Activated naive CD8-positive, alpha-beta T cell treated with anti-CD3 and anti-CD28 coated beads for 36 hours (primary cell): ENCODE measurements around the gene HDC. TPM values are rescaled to one million over a fixed set of nuclear protein-coding genes. Genes with fewer than 3 reads are reported as not detected.

Source experiments
- DNase-seq: peaks from one replicate; pipeline ENCODE4 v3.0.0; 2021
- H3K27ac Mint-ChIP-seq: one replicate; pipeline ENCODE4 v1.8.0; 2022; ENCODE audit warnings: mild to moderate bottlenecking, moderate library complexity, mixed read lengths
- H3K27me3 Mint-ChIP-seq: one replicate; pipeline ENCODE4 v1.8.0; 2022; ENCODE audit warnings: mild to moderate bottlenecking, mixed read lengths
- H3K36me3 Mint-ChIP-seq: one replicate; pipeline ENCODE4 v1.8.0; 2021; ENCODE audit warnings: mild to moderate bottlenecking, mixed read lengths
- H3K4me1 Mint-ChIP-seq: one replicate; pipeline ENCODE4 v1.8.0; 2021; ENCODE audit warnings: mixed read lengths
- H3K4me3 Mint-ChIP-seq: one replicate; pipeline ENCODE4 v1.8.0; 2022; ENCODE audit warnings: mild to moderate bottlenecking, moderate library complexity, mixed read lengths
- H3K9me3 Mint-ChIP-seq: one replicate; pipeline ENCODE4 v1.8.0; 2022; ENCODE audit warnings: mixed read lengths
- total RNA-seq, 2 experiments: library from RNA; stranded (reverse); gene quantifications; one replicate each; pipeline ENCODE4 v1.2.3, GENCODE V29; 2021

HDC gene
- total RNA-seq, 2 experiments from 2014 or later: 0.32 to 0.33 TPM

DNA sequence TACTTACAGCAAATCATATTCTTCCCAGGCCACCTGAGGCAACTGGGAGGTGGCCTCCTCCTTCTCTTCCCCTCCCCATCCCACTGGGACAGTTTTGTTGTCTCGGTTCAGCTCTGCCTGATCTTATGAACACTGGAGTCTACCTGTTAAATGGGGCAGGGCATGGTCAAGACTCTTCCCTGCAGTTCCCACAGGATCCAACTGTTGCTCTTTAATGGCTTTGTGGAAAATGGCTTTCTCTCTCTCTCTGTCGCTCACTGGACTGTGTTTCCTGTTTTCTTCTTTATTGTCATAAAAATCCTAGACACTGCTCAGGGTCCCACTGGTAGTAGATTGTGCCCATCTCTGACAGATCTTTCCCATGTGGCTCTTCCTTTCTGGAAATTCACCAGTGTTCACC, 43.3 kb downstream of the HDC start:
- no peak for DNase-seq
- Mint-ChIP-seq H3K4me3 (no peak overlapping the region), H3K4me1 (peaks cover 12% of the 10 kb centered on the region), H3K27me3 (no peaks in the 10 kb centered on the region), H3K27ac (no peak overlapping the region), H3K9me3 (no peaks in the 10 kb centered on the region), H3K36me3 (peaks cover 4% of the 10 kb centered on the region)

DNA sequence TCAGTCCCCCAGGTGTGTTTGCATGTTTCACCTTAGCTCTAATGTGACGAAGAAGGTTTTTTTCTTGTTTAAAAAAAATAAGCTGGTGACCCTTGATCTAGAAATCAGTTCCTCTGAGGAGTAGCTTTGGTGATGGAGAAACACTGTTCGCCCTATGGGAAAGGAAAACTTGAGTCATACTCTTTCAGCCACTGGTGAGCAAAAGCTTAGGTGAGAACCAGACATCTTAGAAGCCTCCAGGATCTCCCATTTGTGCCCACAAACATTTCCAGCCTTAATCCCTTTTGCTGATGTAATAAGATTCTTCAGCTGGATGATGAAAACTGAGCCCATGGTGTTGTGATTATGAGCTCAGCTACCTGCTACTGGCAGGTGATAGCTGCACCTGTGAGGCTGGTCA, 45.7 kb downstream of the HDC start:
- H3K27me3 Mint-ChIP-seq: peaks cover 9% of the 10 kb centered on the region
- H3K4me3 Mint-ChIP-seq: no peak overlapping the region
- H3K27ac Mint-ChIP-seq: no peak overlapping the region
- H3K36me3 Mint-ChIP-seq: peaks cover 4% of the 10 kb centered on the region
- DNase-seq: no peak
- H3K4me1 Mint-ChIP-seq: peaks cover 12% of the 10 kb centered on the region
- H3K9me3 Mint-ChIP-seq: peaks cover 1% of the 10 kb centered on the region

DNA sequence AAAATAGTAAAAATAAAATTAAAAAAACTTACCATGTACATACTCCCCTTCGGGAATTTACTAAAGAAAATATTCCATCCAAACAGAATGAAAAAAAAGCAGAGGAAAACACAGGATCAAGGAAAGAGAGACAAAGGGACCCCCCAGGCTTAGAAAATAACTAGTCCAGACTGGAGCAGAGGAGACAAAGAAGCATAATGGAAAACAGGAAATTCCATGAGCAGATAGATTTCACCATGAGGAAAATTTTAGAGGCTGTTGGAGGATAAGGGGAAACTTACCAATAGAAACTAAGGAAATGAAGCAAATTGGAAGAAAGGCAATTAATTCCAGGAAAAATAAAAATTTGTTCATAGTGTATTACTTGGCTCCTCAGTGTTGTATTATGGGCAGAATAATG, 46.8 kb downstream of the HDC start:
- Mint-ChIP-seq H3K4me3 (no peak overlapping the region), H3K27ac (no peak overlapping the region), H3K27me3 (peaks cover 10% of the 10 kb centered on the region), H3K9me3 (peaks cover 1% of the 10 kb centered on the region), H3K4me1 (peaks cover 12% of the 10 kb centered on the region), H3K36me3 (peaks cover 2% of the 10 kb centered on the region)
- DNase-seq: no peak

DNA sequence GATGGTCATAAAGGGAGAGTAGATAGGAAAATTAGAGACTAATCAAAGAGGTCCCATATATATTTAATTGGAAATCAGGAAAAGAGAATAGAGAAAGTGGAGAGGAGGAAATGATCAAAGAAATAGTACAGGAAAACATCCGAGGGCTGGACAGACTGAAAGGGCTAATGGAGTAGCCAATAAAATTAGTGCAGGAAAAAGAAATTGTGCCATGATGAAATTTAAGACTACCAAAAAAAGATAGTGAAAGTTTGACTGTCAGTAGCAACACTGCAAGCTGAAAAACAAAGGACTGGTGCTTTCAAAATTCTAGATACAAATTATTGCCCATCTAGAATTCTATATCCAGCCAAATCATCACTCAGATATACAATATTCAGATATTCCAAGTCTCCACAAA, 47.2 kb downstream of the HDC start:
- H3K36me3 Mint-ChIP-seq: no peaks in the 10 kb centered on the region
- no peak for DNase-seq
- peaks cover 1% of the 10 kb centered on the region for H3K9me3 Mint-ChIP-seq
- H3K4me3 Mint-ChIP-seq: no peak overlapping the region
- no peak overlapping the region for H3K27ac Mint-ChIP-seq
- peaks cover 10% of the 10 kb centered on the region for H3K27me3 Mint-ChIP-seq
- peaks cover 12% of the 10 kb centered on the region for H3K4me1 Mint-ChIP-seq

DNA sequence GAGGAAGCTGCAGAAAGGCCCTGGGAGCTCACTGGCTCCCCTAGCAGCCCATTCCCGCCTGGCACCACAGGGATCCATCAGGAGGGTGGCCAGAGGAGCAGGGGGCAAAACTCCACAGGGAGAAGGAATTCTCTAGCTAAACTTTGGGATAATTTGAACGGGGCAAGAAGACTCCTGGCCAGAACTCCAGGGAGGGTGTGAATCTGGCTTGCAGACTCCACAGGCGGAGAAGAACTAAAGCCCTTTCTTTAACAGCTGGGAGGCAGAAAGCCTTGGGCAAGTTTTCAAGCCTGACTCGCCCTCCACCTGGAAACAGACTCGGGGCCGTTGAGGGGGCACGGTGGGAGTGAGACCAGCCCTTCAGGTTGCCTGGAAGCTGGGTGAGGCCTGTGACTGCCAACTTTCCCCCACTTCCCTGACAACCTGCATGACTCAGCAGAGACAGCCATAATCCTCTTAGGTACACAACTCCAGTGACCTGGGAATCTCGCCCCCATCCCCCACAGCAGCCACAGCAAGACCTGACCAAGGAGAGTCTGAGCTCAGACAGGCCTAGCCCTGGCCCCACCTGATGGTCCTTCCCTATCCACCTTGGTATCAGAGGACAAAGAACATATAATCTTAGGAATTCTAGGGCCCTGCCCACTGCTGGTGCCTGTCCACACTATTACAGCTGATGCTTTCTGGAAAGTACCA, 54.9 kb downstream of the HDC start:
- no peak for DNase-seq
- Mint-ChIP-seq H3K4me3 (no peak overlapping the region), H3K9me3 (peaks cover 14% of the 10 kb centered on the region), H3K4me1 (no peaks in the 10 kb centered on the region), H3K36me3 (peaks cover 46% of the 10 kb centered on the region), H3K27me3 (peaks cover 17% of the 10 kb centered on the region), H3K27ac (no peak overlapping the region)

DNA sequence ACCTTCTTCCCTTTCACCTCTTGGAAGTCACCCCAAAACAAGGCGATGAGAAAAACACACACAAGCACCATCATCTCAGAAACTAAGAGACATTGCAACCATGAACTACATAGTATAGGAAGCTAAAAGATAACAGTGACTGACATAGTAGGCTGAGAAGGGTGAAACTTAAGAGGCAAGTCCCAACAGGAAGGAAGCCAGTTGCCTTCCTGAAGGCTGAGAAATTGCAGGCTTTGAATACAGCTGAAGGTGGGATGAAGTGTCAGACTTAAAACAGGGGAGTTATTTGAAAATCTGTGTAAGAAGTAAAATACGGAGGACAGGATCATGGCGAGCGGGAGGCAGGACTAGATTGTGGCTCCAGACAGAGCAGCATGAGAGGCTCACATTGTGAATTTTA, 55.7 kb downstream of the HDC start:
- H3K4me1 Mint-ChIP-seq: no peaks in the 10 kb centered on the region
- DNase-seq: no peak
- H3K27me3 Mint-ChIP-seq: peaks cover 10% of the 10 kb centered on the region
- H3K9me3 Mint-ChIP-seq: peaks cover 13% of the 10 kb centered on the region
- no peak overlapping the region for H3K4me3 Mint-ChIP-seq
- peaks cover 47% of the 10 kb centered on the region for H3K36me3 Mint-ChIP-seq
- H3K27ac Mint-ChIP-seq: no peak overlapping the region

DNA sequence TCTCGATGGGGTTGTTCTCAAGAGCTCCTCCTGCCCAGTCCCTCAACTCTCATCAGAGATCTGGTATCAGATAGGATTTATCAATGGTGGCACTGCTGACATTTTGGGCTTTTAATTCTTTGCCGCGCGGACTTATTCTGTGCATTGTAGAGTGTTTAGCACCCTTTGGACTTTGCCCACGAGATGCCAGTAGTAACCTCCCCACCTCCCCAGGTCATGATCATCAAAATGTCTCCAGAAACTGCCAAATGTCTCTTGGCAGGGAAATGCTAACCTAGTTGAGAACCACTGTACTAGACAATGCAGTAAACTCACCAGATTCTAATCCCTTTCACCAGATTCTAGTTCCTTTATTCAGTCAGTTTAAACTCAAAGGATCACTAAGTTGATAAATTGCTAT, 59.5 kb downstream of the HDC start:
- Mint-ChIP-seq H3K27ac (no peak overlapping the region), H3K4me1 (no peaks in the 10 kb centered on the region), H3K4me3 (no peak overlapping the region), H3K9me3 (no peaks in the 10 kb centered on the region), H3K36me3 (peaks cover 36% of the 10 kb centered on the region), H3K27me3 (no peaks in the 10 kb centered on the region)
- no peak for DNase-seq

DNA sequence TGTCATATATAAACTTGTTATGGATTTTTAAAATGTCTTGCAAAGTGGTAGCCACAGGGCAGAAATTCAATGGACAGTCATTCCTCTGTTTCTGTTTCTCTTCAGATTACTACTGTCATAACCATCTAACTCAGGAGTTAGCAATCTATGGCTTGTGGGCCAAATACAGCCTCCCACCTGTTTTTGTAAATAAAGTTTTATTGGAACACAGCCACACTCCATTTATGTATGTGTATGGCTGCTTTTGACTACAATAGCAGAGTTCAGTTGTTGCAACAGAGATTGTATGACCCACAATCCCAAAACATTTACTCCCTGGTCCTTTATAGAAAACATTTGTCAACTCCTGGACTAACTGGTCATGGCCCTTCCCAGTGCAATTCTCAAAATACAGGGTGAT, 63.5 kb downstream of the HDC start:
- H3K4me3 Mint-ChIP-seq: no peak overlapping the region
- peaks cover 2% of the 10 kb centered on the region for H3K4me1 Mint-ChIP-seq
- peaks cover 15% of the 10 kb centered on the region for H3K36me3 Mint-ChIP-seq
- no peak for DNase-seq
- no peak overlapping the region for H3K27ac Mint-ChIP-seq
- H3K9me3 Mint-ChIP-seq: no peaks in the 10 kb centered on the region
- H3K27me3 Mint-ChIP-seq: no peaks in the 10 kb centered on the region

DNA sequence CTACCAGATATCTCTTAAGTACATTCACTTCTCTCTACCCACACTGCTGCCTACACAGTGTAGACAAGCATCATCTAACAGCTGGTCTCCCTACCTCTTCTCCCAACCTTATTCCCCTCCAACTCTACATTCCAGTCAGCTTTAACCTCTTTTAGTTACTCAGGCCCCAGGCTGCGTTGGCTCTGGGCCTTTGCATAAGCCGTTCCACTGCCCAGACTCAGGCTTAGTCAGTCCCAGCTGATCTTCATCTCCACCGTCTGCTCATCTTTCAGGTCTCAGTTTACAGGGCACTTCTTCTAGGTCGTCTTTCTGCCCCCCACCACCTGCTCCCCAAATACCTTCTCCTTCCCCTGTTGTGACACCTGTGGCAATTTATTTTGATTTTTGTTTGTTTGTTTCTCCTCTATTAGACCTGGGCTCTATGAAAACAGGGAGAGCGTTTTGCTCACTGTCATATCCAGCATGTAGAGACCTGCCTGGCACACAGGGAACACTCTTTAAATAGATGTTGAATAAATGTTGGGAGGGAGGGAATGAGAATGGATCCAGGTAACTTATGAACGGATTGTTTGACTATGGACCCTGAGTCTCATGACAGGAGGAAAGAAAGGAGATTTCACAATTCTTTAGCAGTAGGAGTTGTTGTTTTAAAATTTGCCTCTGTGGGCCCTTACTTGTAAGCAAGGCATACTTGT, 72.5 kb downstream of the HDC start:
- H3K27ac Mint-ChIP-seq: no peak overlapping the region
- DNase-seq: no peak
- H3K9me3 Mint-ChIP-seq: no peaks in the 10 kb centered on the region

DNA sequence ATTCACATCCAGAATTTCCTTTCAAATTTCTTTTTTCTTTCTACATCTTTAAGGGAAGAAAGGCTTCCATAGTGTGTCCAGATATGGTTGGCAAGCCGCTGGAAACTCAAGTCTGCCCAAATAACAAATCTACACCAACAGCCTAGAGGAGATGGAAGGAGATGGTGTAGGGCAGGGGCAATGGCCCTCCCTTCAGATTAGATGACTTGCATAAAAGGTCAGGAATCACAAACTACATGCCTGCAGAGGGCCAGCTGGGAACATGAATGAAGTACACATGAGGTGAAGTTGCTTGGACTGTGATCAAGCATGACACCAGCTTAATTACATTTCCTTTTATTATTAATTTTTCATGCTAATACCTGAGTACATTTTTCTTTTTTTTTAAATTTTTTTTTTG, 73.4 kb downstream of the HDC start:
- peaks cover 14% of the 10 kb centered on the region for H3K36me3 Mint-ChIP-seq

More for the DNA sequence above, 72.5 kb downstream of the HDC start:
- no peaks in the 10 kb centered on the region for H3K27me3 Mint-ChIP-seq
- peaks cover 11% of the 10 kb centered on the region for H3K36me3 Mint-ChIP-seq
- no peak overlapping the region for H3K4me3 Mint-ChIP-seq
- peaks cover 2% of the 10 kb centered on the region for H3K4me1 Mint-ChIP-seq

More for the DNA sequence above, 73.4 kb downstream of the HDC start:
- Mint-ChIP-seq H3K4me3 (no peak overlapping the region), H3K27ac (no peak overlapping the region), H3K4me1 (no peaks in the 10 kb centered on the region), H3K9me3 (no peaks in the 10 kb centered on the region), H3K27me3 (no peaks in the 10 kb centered on the region)
- DNase-seq: no peak

Other genes with a start within 250 kb of the HDC start
- 1 to 10 TPM; 3.4 to 3.5 TPM for gene ATP8B4, start 146.5 kb downstream of the HDC start, total RNA-seq
- 10 to 100 TPM; 15.0 to 16.0 TPM for gene SLC27A2, start 83.5 kb downstream of the HDC start, total RNA-seq
- gene GABPB1, start 89.5 kb upstream of the HDC start, total RNA-seq: 10 to 100 TPM; 40.3 to 43.6 TPM
- 10 to 100 TPM; 48.6 to 51.9 TPM for gene USP8, start 158.7 kb upstream of the HDC start, total RNA-seq